ENCODE results near the gene SERPIND1.

- TF ChIP-seq POLR2A (IDR thresholded peaks at IDR 0.05), result no peak
- TF ChIP-seq CTCF (IDR thresholded peaks at IDR 0.05), result no peak
These were observed 28.5 kb downstream of the SERPIND1 start for GRCh38 chr22:20802452-20802851.

Data from Peyer's patch (tissue), 4 donors.